Sigmoid colon (tissue), 7 donors: ENCODE data around the gene ZNF772. TPM values are rescaled to one million over a fixed set of nuclear protein-coding genes. Genes with fewer than 3 reads are reported as not detected.

Experiments used
- DNase-seq: peaks from one replicate; pipeline ENCODE4 v3.0.0-alpha.2; 2019
- H3K27ac ChIP-seq, 4 donors: fragments of 200-600 bp; sonication (generic); one replicate each; pipeline ENCODE4 v1.5.1; 2016 to 2019; ENCODE audit warnings: mild to moderate bottlenecking in 1 of 4
- H3K27me3 ChIP-seq, 3 donors: fragments of 200-600 bp; sonication (generic); one replicate each; pipeline ENCODE4 v1.5.1; 2019; ENCODE audit warnings: mild to moderate bottlenecking in 1 of 3
- H3K36me3 ChIP-seq, 4 donors: fragments of 200-600 bp; sonication (generic); one replicate each; pipeline ENCODE4 v1.5.1; 2016 to 2019
- H3K4me1 ChIP-seq, 4 donors: fragments of 200-600 bp; sonication (generic); one replicate each; pipeline ENCODE4 v1.5.1; 2017 to 2019
- H3K4me3 ChIP-seq, 4 donors: fragments of 200-600 bp; sonication (generic); one replicate each; pipeline ENCODE4 v1.5.1; 2017 to 2019; ENCODE audit warnings: mild to moderate bottlenecking in 2 of 4, moderate library complexity in 1 of 4
- H3K9me3 ChIP-seq, 4 donors: fragments of 200-600 bp in 3 of 4; sonication (generic) in 3 of 4; one replicate each; pipeline versions ENCODE4 v1.5.1 to v1.6.1; 2013 to 2019
- EP300 ChIP-seq, 4 donors: sonication (generic); formaldehyde crosslinking; IDR thresholded peaks; one replicate each; pipeline ENCODE4 v1.6.1; 2017; ENCODE audit warnings: antibody characterized with exemption in 4 of 4
- POLR2A ChIP-seq, 2 donors: fragments of 450-650 bp; IDR thresholded peaks; one replicate each; pipeline ENCODE4 v1.6.1; 2016; ENCODE audit warnings: antibody characterized with exemption in 2 of 2, mild to moderate bottlenecking in 2 of 2, moderate library complexity in 2 of 2
- POLR2AphosphoS5 ChIP-seq, 4 donors: sonication (generic); formaldehyde crosslinking; IDR thresholded peaks; one replicate each; pipeline ENCODE4 v1.6.1; 2017; ENCODE audit warnings: antibody characterized with exemption in 4 of 4
- WGBS, 2 donors: extraction: QIAGEN DNeasy Blood & Tissue Kit; methylation state at CpG; one replicate each; pipeline ENCODE4 v1.1.7; 2013; 5-methylcytosine and 5-hydroxymethylcytosine counted together
- intact Hi-C: fragments of 100-400 bp; cut with DNase I; formaldehyde crosslinking; loops from one replicate; pipeline ENCODE4 v1.15.1; 2023
- polyA plus RNA-seq, 3 donors: library from polyadenylated mRNA; stranded (reverse); fragments of 200-250 nt; gene quantifications; one replicate each; pipeline ENCODE4 v1.2.3, GENCODE V29; 2013
- small RNA-seq, 3 donors: library from RNA; depleted of rRNA; stranded (forward); fragments of <200 nt; gene quantifications; one replicate each; pipeline ENCODE3, GENCODE V24; 2016
- total RNA-seq, 4 donors: library from RNA; depleted of rRNA; stranded (reverse); fragments of >200 nt; gene quantifications; one replicate each; pipeline ENCODE4 v1.1.0, GENCODE V29; 2016
- TF ChIP-seq, protein P1 (sequence below), 4 experiments: fragments of 450-650 bp in 3 of 4; fragments of 200-600 bp in 1 of 4; IDR thresholded peaks; one replicate each; pipeline ENCODE4 v1.5.1; 2016 to 2019; ENCODE audit warnings: antibody characterized with exemption in 4 of 4, mild to moderate bottlenecking in 3 of 4, moderate library complexity in 2 of 4
- donor health status: healthy with polysubstance abuse.
- donor health status: Bipolar disorder and iron deficiency.
- donor health status: healthy.

ZNF772 gene
- total and polyA plus RNA-seq, 7 donors, result 0.23 to 17.1 (median 12.8) TPM

DNA sequence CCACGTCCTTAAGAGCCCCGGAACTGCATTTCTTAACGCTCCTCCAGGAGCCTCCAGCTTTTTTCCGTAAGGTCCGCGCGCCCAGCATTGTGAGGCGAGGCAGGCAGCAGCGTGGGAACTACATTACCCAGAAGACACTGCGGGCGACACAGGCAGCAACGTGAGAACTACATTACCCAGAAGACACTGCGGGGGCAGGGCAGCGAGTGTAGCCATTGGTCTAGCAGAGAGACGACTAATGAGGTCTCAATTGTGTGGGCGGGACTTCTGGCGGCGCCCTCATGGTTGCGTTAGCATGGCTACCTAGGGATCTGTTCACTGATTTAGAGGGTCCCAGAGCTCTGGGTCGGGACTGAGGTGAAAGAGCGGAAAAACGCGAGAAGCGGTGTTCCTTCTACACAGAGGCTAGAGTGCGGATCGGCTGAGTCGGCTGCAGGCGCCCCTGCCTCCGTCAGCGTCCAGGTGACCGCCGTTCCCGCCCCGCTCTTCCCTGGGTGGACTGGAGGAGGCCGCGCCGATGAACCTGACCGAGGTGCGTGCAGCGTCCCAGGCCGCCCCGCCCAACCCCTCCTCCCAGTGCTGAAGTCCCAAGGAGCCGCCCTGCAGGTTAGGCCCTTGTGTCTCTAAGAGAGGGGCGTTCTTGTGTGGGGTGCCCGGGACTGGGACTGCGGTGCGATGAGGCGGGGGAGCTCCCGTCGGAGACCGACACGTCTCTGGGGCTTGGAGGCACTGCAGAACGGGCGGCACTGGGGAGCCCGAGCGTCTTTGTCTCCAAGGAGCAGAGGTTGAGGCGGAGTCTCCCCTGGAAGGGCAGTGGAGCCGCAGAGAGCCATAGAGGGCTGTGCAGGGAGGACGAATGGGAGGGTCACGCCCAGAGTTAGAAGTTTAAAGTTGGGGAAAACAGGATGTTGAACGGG is 42.0 kb downstream of the ZNF772 start, which contains the start of gene ZNF749:
ZNF749 (plus strand) TSS at position 264 of the 917 bp plus-strand sequence; CDS start at position 518, 254 bp downstream.
- DNase-seq, result peak; percentile 99
- no peaks in the 10 kb centered on the region for H3K36me3 ChIP-seq
- peaks cover 0 to 4% (median 1%) of the 10 kb centered on the region in 4 donors for H3K9me3 ChIP-seq
- WGBS, 2 donors, result 0 to 1% methylated on average over 61 of the region's 61 CpGs
- TF ChIP-seq POLR2A (IDR thresholded peaks at IDR 0.05), result no peak
- TF ChIP-seq POLR2AphosphoS5 (IDR thresholded peaks at IDR 0.05), result peak in 2 of 4 donors; percentile 62 to 68
- intact Hi-C loops, result loop anchor here (2.0 kb wide), 1 partner anchor 25 kb away; the partner anchor contains the start of gene ZNF17
- H3K27me3 ChIP-seq, result no peaks in the 10 kb centered on the region
- peak within 1 kb of the TSS; percentile 61 to 88 (median 75) for H3K4me3 ChIP-seq
- peak within 1 kb of the TSS; percentile 36 to 71 (median 60) for H3K27ac ChIP-seq
- H3K4me1 ChIP-seq, result peaks cover 0 to 23% (median 16%) of the 10 kb centered on the region in 4 donors

DNA sequence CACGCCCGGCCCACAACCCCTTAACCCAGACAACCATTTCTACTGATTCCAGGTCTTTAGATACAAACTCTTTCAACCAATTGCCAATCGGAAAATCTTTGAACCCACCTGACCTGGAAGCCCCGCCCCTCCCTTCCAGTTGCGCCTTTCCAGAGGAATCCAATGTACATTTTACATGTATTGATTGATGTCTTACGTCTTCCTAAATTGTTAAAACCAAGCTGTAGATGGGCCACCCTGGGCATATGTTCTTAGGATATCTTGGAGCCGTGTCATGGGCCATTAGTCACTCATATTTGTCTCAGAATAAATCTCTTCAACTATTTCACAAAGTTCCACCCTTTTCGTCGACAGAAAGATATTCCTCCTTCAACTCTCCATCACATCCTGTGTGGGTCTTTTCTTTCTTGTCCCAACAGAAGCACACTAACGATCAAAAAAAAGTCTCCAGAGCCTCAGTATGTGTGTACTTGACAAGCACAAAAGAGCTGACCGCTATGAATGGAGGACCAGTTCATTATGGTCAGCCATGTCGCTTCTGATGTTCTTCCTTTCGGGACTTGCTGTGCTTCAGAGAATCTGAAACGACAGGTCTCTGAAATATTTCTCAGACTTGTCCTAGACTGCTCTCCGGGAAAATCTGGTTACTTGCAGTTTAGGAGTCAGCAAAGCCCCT is 42.8 kb downstream of the ZNF772 start:
- Histone ChIP-seq H3K9me3 (peaks cover 0 to 4% (median 0%) of the 10 kb centered on the region in 4 donors), H3K4me3 (peak overlapping the region; percentile 61 to 88 (median 75)), H3K4me1 (peaks cover 0 to 23% (median 16%) of the 10 kb centered on the region in 4 donors), H3K27me3 (no peaks in the 10 kb centered on the region), H3K27ac (peak overlapping the region in 3 of 4 donors; percentile 54 to 66 (median 55)), H3K36me3 (no peaks in the 10 kb centered on the region)
- intact Hi-C loops, result loop anchor here (2.0 kb wide), 1 partner anchor 24 kb away; the partner anchor contains the start of gene ZNF17
- no peak for DNase-seq
- TF ChIP-seq POLR2AphosphoS5 (IDR thresholded peaks at IDR 0.05) (no peak), EP300 (IDR thresholded peaks at IDR 0.05) (no peak), POLR2A (IDR thresholded peaks at IDR 0.05) (no peak)
- TF ChIP-seq, protein P1, sequence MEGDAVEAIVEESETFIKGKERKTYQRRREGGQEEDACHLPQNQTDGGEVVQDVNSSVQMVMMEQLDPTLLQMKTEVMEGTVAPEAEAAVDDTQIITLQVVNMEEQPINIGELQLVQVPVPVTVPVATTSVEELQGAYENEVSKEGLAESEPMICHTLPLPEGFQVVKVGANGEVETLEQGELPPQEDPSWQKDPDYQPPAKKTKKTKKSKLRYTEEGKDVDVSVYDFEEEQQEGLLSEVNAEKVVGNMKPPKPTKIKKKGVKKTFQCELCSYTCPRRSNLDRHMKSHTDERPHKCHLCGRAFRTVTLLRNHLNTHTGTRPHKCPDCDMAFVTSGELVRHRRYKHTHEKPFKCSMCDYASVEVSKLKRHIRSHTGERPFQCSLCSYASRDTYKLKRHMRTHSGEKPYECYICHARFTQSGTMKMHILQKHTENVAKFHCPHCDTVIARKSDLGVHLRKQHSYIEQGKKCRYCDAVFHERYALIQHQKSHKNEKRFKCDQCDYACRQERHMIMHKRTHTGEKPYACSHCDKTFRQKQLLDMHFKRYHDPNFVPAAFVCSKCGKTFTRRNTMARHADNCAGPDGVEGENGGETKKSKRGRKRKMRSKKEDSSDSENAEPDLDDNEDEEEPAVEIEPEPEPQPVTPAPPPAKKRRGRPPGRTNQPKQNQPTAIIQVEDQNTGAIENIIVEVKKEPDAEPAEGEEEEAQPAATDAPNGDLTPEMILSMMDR (IDR thresholded peaks at IDR 0.05), result no peak
- WGBS, 2 donors, result 44 to 46% methylated on average over 15 of the region's 15 CpGs

DNA sequence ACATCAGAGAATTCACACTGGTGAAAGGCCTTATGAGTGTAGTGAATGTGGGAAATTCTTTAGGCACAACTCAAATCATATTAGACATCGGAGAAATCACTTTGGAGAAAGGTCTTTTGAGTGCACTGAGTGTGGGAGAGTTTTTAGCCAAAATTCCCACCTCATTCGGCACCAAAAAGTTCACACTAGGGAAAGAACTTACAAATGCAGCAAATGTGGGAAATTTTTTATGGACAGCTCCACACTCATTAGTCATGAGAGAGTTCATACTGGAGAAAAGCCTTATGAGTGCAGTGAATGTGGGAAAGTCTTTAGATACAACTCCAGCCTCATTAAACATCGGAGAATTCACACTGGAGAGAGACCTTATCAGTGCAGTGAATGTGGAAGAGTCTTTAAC is 56.3 kb downstream of the ZNF772 start:
- Histone ChIP-seq H3K4me1 (no peaks in the 10 kb centered on the region), H3K9me3 (peaks cover 14 to 43% (median 31%) of the 10 kb centered on the region in 4 donors), H3K27me3 (no peaks in the 10 kb centered on the region), H3K4me3 (no peak overlapping the region), H3K36me3 (peaks cover 28 to 67% (median 45%) of the 10 kb centered on the region in 4 donors), H3K27ac (no peak overlapping the region)
- DNase-seq, result no peak
- WGBS, 2 donors, result 95 to 98% methylated on average over 3 of the region's 3 CpGs
- intact Hi-C loops, result no loop called here
- no peak for TF ChIP-seq POLR2AphosphoS5 (IDR thresholded peaks at IDR 0.05)
- TF ChIP-seq EP300 (IDR thresholded peaks at IDR 0.05), result no peak
- TF ChIP-seq, protein P1 (IDR thresholded peaks at IDR 0.05), result no peak
- no peak for TF ChIP-seq POLR2A (IDR thresholded peaks at IDR 0.05)

DNA sequence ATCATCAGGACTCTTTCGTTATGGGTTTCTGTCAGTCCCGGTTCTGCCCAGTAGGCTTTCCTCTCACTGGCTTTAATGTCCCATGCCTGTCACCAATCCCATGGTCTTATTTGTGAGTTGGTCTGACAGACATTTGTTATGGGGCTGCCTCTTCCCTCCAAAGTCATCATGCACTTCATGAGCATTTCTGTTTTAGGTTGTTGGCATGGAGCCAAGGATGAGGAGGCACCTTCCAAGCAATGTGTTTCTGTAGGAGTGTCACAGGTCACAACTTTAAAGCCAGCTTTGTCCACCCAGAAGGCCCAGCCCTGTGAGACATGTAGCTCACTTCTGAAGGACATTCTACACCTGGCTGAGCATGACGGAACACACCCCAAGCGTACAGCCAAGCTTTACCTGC is 57.9 kb downstream of the ZNF772 start:
- no peak for DNase-seq
- WGBS, 2 donors, result 98 to 99% methylated on average over 4 of the region's 4 CpGs
- no peaks in the 10 kb centered on the region for H3K27me3 ChIP-seq
- H3K4me1 ChIP-seq, result no peaks in the 10 kb centered on the region
- peaks cover 28 to 83% (median 51%) of the 10 kb centered on the region in 4 donors for H3K36me3 ChIP-seq
- H3K9me3 ChIP-seq, result peaks cover 14 to 44% (median 29%) of the 10 kb centered on the region in 4 donors
- no peak overlapping the region for H3K27ac ChIP-seq
- no peak for TF ChIP-seq POLR2A (IDR thresholded peaks at IDR 0.05)
- TF ChIP-seq, protein P1 (IDR thresholded peaks at IDR 0.05), result no peak
- no peak for TF ChIP-seq EP300 (IDR thresholded peaks at IDR 0.05)
- no peak for TF ChIP-seq POLR2AphosphoS5 (IDR thresholded peaks at IDR 0.05)
- H3K4me3 ChIP-seq, result no peak overlapping the region
- intact Hi-C loops, result no loop called here

Small RNAs within 50 kb of the gene (small RNA-seq; reads per million reads assigned to genes)
- gene VN1R107P, result 0 reads per million in 3 donors

Other genes with a start within 250 kb of the ZNF772 start
- 1 to 10 TPM in 1 of 4 donors, under 1 TPM in 1, not detected in 2; 0.71 to 1.3 TPM for gene AURKC, start 246.5 kb downstream of the ZNF772 start, total RNA-seq
- gene AURKC, start 246.5 kb downstream of the ZNF772 start, polyA plus RNA-seq, result 1 to 10 TPM in 1 of 3 donors, under 1 TPM in 1, not detected in 1; 0.63 to 1.4 TPM
- gene ZNF805, start 236.9 kb downstream of the ZNF772 start, total RNA-seq, result 10 to 100 TPM; 11.8 to 21.6 (median 17.5) TPM
- 1 to 10 TPM in 2 of 3 donors, under 1 TPM in 1; under 0.01 to 2.0 (median 1.2) TPM for gene ZNF805, start 236.9 kb downstream of the ZNF772 start, polyA plus RNA-seq
- gene ZNF460, start 197.1 kb downstream of the ZNF772 start, total RNA-seq, result 10 to 100 TPM; 48.2 to 95.2 (median 55.1) TPM
- gene ZNF460, start 197.1 kb downstream of the ZNF772 start, polyA plus RNA-seq, result 1 to 10 TPM in 1 of 3 donors, under 1 TPM in 1, not detected in 1; 0.69 to 5.1 TPM
- 1 to 10 TPM; 5.4 to 8.1 (median 7.5) TPM for gene ZNF543, start 157.1 kb downstream of the ZNF772 start, total RNA-seq
- gene ZNF543, start 157.1 kb downstream of the ZNF772 start, polyA plus RNA-seq, result 1 to 10 TPM in 1 of 3 donors, under 1 TPM in 2; 0.46 to 1.6 (median 0.60) TPM
- 1 to 10 TPM; 7.1 to 9.6 (median 9.1) TPM for gene ZNF304, start 126.3 kb downstream of the ZNF772 start, total RNA-seq
- gene ZNF304, start 126.3 kb downstream of the ZNF772 start, polyA plus RNA-seq, result 1 to 10 TPM in 2 of 3 donors, under 1 TPM in 1; 0.92 to 3.1 (median 1.2) TPM
- 10 to 100 TPM; 21.3 to 28.1 (median 27.1) TPM for gene TRAPPC2B, start 114.0 kb downstream of the ZNF772 start, total RNA-seq
- gene TRAPPC2B, start 114.0 kb downstream of the ZNF772 start, polyA plus RNA-seq, result 10 to 100 TPM in 2 of 3 donors, 1 to 10 TPM in 1; 9.2 to 18.0 (median 11.4) TPM
- gene ZNF547, start 114.0 kb downstream of the ZNF772 start, total RNA-seq, result 1 to 10 TPM in 3 of 4 donors, under 1 TPM in 1; 0.83 to 3.6 (median 2.8) TPM
- gene ZNF547, start 114.0 kb downstream of the ZNF772 start, polyA plus RNA-seq, result 1 to 10 TPM in 1 of 3 donors, not detected in 2; 1.2 TPM
- gene ZNF548, start 87.7 kb downstream of the ZNF772 start, total RNA-seq, result 10 to 100 TPM; 21.9 to 29.1 (median 22.8) TPM
- gene ZNF548, start 87.7 kb downstream of the ZNF772 start, polyA plus RNA-seq, result 10 to 100 TPM in 1 of 3 donors, 1 to 10 TPM in 2; 1.2 to 10.7 (median 1.8) TPM
- 10 to 100 TPM; 10.2 to 14.0 (median 10.8) TPM for gene ZNF17, start 66.4 kb downstream of the ZNF772 start, total RNA-seq
- 1 to 10 TPM in 2 of 3 donors, under 1 TPM in 1; 0.69 to 3.9 (median 1.2) TPM for gene ZNF17, start 66.4 kb downstream of the ZNF772 start, polyA plus RNA-seq
- gene ZNF749, start 42.2 kb downstream of the ZNF772 start, total RNA-seq, result 1 to 10 TPM; 1.9 to 7.4 (median 4.0) TPM
- gene ZNF749, start 42.2 kb downstream of the ZNF772 start, polyA plus RNA-seq, result 10 to 100 TPM in 1 of 3 donors, 1 to 10 TPM in 2; 3.9 to 10.2 (median 6.7) TPM
- gene VN1R1, start 20.4 kb downstream of the ZNF772 start, total RNA-seq, result 1 to 10 TPM in 3 of 4 donors, under 1 TPM in 1; 0.49 to 1.4 (median 1.2) TPM
- gene VN1R1, start 20.4 kb downstream of the ZNF772 start, polyA plus RNA-seq, result under 1 TPM in 1 of 3 donors, not detected in 2; 0.50 TPM
- 10 to 100 TPM in 2 of 4 donors, 1 to 10 TPM in 2; 5.2 to 16.1 (median 11.1) TPM for gene ZNF419, start 10.2 kb upstream of the ZNF772 start, total RNA-seq
- 1 to 10 TPM; 1.4 to 3.9 (median 3.0) TPM for gene ZNF419, start 10.2 kb upstream of the ZNF772 start, polyA plus RNA-seq
- gene ZNF773, start 22.4 kb upstream of the ZNF772 start, total RNA-seq, result 10 to 100 TPM in 3 of 4 donors, 1 to 10 TPM in 1; 8.4 to 34.1 (median 20.9) TPM
- gene ZNF773, start 22.4 kb upstream of the ZNF772 start, polyA plus RNA-seq, result 1 to 10 TPM; 1.2 to 4.6 (median 1.6) TPM
- gene ZNF549, start 49.8 kb upstream of the ZNF772 start, total RNA-seq, result 1 to 10 TPM; 4.2 to 6.4 (median 5.5) TPM
- gene ZNF549, start 49.8 kb upstream of the ZNF772 start, polyA plus RNA-seq, result 1 to 10 TPM in 2 of 3 donors, under 1 TPM in 1; 0.46 to 2.6 (median 1.2) TPM
- 1 to 10 TPM; 4.1 to 6.6 (median 5.0) TPM for gene ZNF550, start 82.3 kb upstream of the ZNF772 start, total RNA-seq
- gene ZNF550, start 82.3 kb upstream of the ZNF772 start, polyA plus RNA-seq, result 1 to 10 TPM in 2 of 3 donors, under 1 TPM in 1; 0.92 to 3.7 (median 1.2) TPM
- gene ZNF416, start 101.3 kb upstream of the ZNF772 start, total RNA-seq, result 1 to 10 TPM; 3.1 to 5.5 (median 4.2) TPM
- gene ZNF416, start 101.3 kb upstream of the ZNF772 start, polyA plus RNA-seq, result 1 to 10 TPM in 1 of 3 donors, under 1 TPM in 2; 0.23 to 2.2 (median 0.60) TPM
- 10 to 100 TPM in 1 of 4 donors, 1 to 10 TPM in 3; 4.8 to 10.5 (median 5.9) TPM for gene ZIK1, start 106.6 kb upstream of the ZNF772 start, total RNA-seq
- gene ZIK1, start 106.6 kb upstream of the ZNF772 start, polyA plus RNA-seq, result 1 to 10 TPM in 1 of 3 donors, under 1 TPM in 2; 0.23 to 3.9 (median 0.60) TPM
- 10 to 100 TPM in 1 of 4 donors, 1 to 10 TPM in 3; 1.2 to 12.5 (median 3.1) TPM for gene ZNF530, start 122.3 kb upstream of the ZNF772 start, total RNA-seq
- gene ZNF530, start 122.3 kb upstream of the ZNF772 start, polyA plus RNA-seq, result 1 to 10 TPM; 1.4 to 3.3 (median 1.8) TPM
- 10 to 100 TPM; 10.8 to 23.2 (median 17.0) TPM for gene ZNF134, start 136.7 kb upstream of the ZNF772 start, total RNA-seq
- 1 to 10 TPM in 2 of 3 donors, under 1 TPM in 1; 0.92 to 6.5 (median 4.2) TPM for gene ZNF134, start 136.7 kb upstream of the ZNF772 start, polyA plus RNA-seq
- 10 to 100 TPM; 11.8 to 14.4 (median 12.6) TPM for gene ZNF211, start 155.6 kb upstream of the ZNF772 start, total RNA-seq
- gene ZNF211, start 155.6 kb upstream of the ZNF772 start, polyA plus RNA-seq, result 1 to 10 TPM; 1.8 to 6.5 (median 3.0) TPM
- gene ZSCAN4, start 191.4 kb upstream of the ZNF772 start, total RNA-seq, result under 1 TPM in 1 of 4 donors, not detected in 3; 0.36 TPM
- not detected for gene ZSCAN4, start 191.4 kb upstream of the ZNF772 start, polyA plus RNA-seq
- gene ZNF551, start 204.4 kb upstream of the ZNF772 start, total RNA-seq, result 10 to 100 TPM in 1 of 4 donors, 1 to 10 TPM in 3; 4.2 to 10.7 (median 6.6) TPM
- 1 to 10 TPM in 1 of 3 donors, under 1 TPM in 2; 0.60 to 4.1 (median 0.92) TPM for gene ZNF551, start 204.4 kb upstream of the ZNF772 start, polyA plus RNA-seq
- gene ZNF154, start 231.6 kb upstream of the ZNF772 start, total RNA-seq, result 1 to 10 TPM; 6.1 to 8.4 (median 7.7) TPM
- gene ZNF154, start 231.6 kb upstream of the ZNF772 start, polyA plus RNA-seq, result 1 to 10 TPM in 1 of 3 donors, under 1 TPM in 1, not detected in 1; under 0.01 to 3.5 TPM